SK-N-SH (cell line): Measurements from ENCODE around the gene MEPE.

Experiments used
- EP300 ChIP-seq, 2 experiments: IDR thresholded peaks; 2 replicates each; pipeline versions ENCODE4 v1.4.0 to v1.6.1; 2012; ENCODE audit warnings: borderline replicate concordance in 1 of 2, low read depth in 1 of 2, low read length in 1 of 2
- MXI1 ChIP-seq: IDR thresholded peaks from 2 replicates; pipeline ENCODE4 v1.6.1; 2012; ENCODE audit warnings: mild to moderate bottlenecking, low read depth, low read length, improper control_type of control experiment
- TF ChIP-seq, protein P1 (sequence below): fragments of 200-600 bp; sonication (generic); IDR thresholded peaks from 2 replicates; pipeline ENCODE4 v1.6.1; 2017; ENCODE audit warnings: antibody characterized with exemption, mild to moderate bottlenecking, moderate library complexity

DNA sequence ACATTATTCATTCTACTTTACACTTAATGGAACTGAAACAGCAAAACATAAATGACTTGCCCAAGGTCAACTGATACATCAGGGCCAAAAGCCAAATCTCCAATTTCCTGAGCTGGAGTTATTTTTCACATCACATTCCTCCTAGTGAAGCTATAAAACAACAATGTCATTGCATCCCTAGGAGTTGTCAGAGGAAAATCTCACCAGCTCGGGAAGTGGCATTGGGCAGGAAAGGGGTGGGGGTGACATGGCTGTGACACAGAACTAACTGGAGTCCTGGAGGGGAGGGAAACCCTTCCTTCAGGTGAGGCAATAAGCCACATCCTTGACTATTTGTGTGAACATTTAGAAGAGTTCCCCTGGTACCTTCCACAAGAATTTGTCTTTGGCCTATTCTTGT lies 47.3 kb downstream of the MEPE start:
- TF ChIP-seq, protein P1, sequence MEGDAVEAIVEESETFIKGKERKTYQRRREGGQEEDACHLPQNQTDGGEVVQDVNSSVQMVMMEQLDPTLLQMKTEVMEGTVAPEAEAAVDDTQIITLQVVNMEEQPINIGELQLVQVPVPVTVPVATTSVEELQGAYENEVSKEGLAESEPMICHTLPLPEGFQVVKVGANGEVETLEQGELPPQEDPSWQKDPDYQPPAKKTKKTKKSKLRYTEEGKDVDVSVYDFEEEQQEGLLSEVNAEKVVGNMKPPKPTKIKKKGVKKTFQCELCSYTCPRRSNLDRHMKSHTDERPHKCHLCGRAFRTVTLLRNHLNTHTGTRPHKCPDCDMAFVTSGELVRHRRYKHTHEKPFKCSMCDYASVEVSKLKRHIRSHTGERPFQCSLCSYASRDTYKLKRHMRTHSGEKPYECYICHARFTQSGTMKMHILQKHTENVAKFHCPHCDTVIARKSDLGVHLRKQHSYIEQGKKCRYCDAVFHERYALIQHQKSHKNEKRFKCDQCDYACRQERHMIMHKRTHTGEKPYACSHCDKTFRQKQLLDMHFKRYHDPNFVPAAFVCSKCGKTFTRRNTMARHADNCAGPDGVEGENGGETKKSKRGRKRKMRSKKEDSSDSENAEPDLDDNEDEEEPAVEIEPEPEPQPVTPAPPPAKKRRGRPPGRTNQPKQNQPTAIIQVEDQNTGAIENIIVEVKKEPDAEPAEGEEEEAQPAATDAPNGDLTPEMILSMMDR: no peak
- TF ChIP-seq EP300 (IDR thresholded peaks at IDR 0.05; ENCODE audit: borderline replicate concordance in 1 of 2, low read depth in 1 of 2, low read length in 1 of 2) (no peak), MXI1 (no peak)
